NT2/D1 (cell line): ENCODE results near the gene SPTLC2.

Experiments used
- DNase-seq: peaks from one replicate; pipeline ENCODE4 v3.0.0-alpha.2; 2011; ENCODE audit warnings: low read depth, low spot score
- H3K27me3 ChIP-seq: 2 replicates; pipeline ENCODE4 v1.6.0; 2011; ENCODE audit warnings: mild to moderate bottlenecking; ENCODE audit not compliant: insufficient read length, insufficient read depth
- H3K36me3 ChIP-seq: 2 replicates; pipeline ENCODE4 v1.6.1; 2011; ENCODE audit warnings: mild to moderate bottlenecking, low read length, mixed read lengths; ENCODE audit not compliant: insufficient read depth, insufficient read length
- H3K4me1 ChIP-seq: 2 replicates; pipeline ENCODE4 v1.5.1; 2011; ENCODE audit not compliant: insufficient read depth, insufficient read length
- H3K4me3 ChIP-seq: 2 replicates; pipeline ENCODE4 v1.5.1; 2011; ENCODE audit warnings: low read depth; ENCODE audit not compliant: insufficient read length
- H3K9ac ChIP-seq: 2 replicates; pipeline ENCODE4 v1.6.0; 2011; ENCODE audit warnings: low read depth; ENCODE audit not compliant: insufficient read length
- H3K9me3 ChIP-seq: 2 replicates; pipeline ENCODE4 v1.5.1; 2011; ENCODE audit warnings: mild to moderate bottlenecking, low read length; ENCODE audit not compliant: insufficient read depth
- SUZ12 ChIP-seq: IDR thresholded peaks from 2 replicates; pipeline ENCODE4 v1.6.1; 2011; ENCODE audit not compliant: insufficient read length, insufficient read depth; ENCODE audit errors: extremely low read depth
- YY1 ChIP-seq: IDR thresholded peaks from 2 replicates; pipeline ENCODE4 v1.6.1; 2011; ENCODE audit not compliant: insufficient read length, insufficient read depth
- ZNF274 ChIP-seq: IDR thresholded peaks from 2 replicates; pipeline ENCODE4 v1.6.1; 2011; ENCODE audit warnings: mild to moderate bottlenecking, low read depth, low read length

SPTLC2 gene

DNA sequence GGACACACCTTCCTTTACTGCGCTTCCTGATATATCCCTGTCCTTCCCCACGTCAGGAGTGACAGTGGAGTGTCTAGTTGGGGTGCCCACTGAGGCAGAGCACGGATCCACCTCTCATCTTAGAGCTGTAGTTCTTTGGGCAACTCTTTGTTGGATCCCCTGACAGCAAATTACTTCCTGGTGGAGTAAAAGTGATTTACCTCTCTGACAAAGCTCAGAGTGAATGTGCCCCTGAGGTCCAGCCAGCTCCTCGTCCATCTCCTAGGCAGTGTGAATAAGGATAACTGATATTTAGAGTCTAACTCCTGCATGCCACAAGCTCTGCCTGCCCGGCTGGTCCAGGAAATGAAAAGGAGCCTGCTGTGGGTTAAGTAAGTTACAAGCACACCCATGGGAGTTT, 142.5 kb downstream of the SPTLC2 start:
- Histone ChIP-seq H3K9ac (no peak overlapping the region), H3K9me3 (no peaks in the 10 kb centered on the region), H3K27me3 (no peaks in the 10 kb centered on the region), H3K36me3 (peaks cover 13% of the 10 kb centered on the region), H3K4me1 (peaks cover 5% of the 10 kb centered on the region), H3K4me3 (no peak overlapping the region)
- DNase-seq: no peak
- TF ChIP-seq YY1: no peak
- TF ChIP-seq SUZ12: no peak
- no peak for TF ChIP-seq ZNF274

DNA sequence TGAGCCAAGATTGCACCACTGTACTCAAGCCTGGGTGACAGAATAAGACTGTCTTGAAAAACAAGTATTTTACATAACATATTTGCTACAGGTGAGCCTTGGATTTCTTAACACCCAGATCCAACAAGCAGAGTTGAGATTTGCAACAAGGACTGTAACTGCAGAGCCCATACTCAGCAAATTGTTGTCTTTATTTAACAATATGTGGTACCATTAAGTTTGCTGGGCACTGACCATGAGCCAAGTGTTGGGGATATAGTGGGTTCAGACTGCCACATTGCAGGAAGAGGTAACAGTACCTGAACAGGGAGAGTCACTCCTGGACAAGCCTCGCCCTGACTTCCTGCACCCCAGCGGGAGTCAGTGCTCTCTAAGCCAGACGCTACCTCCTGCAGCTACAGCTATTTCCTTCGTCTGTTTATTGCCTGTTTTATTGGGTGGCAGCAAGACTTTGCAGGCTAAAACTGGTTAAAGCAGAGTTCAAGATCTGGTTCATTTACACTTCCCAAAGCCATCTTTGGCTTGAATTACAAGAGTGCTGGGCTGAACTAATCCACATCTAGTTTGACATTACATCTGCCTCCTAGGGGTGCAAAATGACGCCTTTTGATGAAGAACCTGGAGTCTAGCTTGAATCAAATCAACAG, 146.1 kb downstream of the SPTLC2 start:
- Histone ChIP-seq H3K4me3 (no peak overlapping the region), H3K27me3 (no peaks in the 10 kb centered on the region), H3K36me3 (peaks cover 46% of the 10 kb centered on the region), H3K4me1 (peaks cover 5% of the 10 kb centered on the region), H3K9ac (no peak overlapping the region), H3K9me3 (no peaks in the 10 kb centered on the region)
- no peak for DNase-seq
- TF ChIP-seq YY1: no peak
- TF ChIP-seq ZNF274: no peak
- TF ChIP-seq SUZ12: no peak

- Histone ChIP-seq H3K4me1 (no peaks in the 10 kb centered on the region), H3K27me3 (no peaks in the 10 kb centered on the region), H3K9ac (no peak overlapping the region), H3K4me3 (no peak overlapping the region), H3K9me3 (no peaks in the 10 kb centered on the region), H3K36me3 (peaks cover 55% of the 10 kb centered on the region)
- TF ChIP-seq ZNF274: no peak
- TF ChIP-seq YY1: no peak
- TF ChIP-seq SUZ12: no peak
- DNase-seq: no peak
These were observed 146.9 kb downstream of the SPTLC2 start for GRCh38 chr14:77469539-77469938.

DNA sequence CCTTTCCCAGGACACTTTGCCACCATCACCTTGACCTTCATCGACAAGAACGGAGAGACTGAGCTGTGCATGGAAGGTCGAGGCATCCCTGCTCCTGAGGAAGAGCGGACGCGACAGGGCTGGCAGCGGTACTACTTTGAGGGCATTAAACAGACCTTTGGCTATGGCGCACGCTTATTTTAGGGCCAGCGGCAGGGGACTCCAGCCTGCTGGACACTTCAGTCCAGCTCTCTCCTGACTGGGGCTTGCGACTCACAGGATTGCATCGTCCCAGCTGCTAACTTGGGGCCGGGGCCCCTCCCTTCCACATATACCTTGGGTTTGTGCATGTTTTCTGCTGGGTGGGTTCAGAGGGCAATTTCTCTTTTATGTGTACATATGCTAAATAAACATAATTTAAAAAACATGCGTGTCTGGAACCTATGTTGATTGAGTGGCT, 147.4 kb downstream of the SPTLC2 start:
- Histone ChIP-seq H3K36me3 (peaks cover 59% of the 10 kb centered on the region), H3K4me3 (no peak overlapping the region), H3K27me3 (no peaks in the 10 kb centered on the region), H3K9ac (no peak overlapping the region), H3K9me3 (no peaks in the 10 kb centered on the region), H3K4me1 (no peaks in the 10 kb centered on the region)
- DNase-seq: no peak
- no peak for TF ChIP-seq ZNF274
- TF ChIP-seq YY1: no peak
- TF ChIP-seq SUZ12: no peak

DNA sequence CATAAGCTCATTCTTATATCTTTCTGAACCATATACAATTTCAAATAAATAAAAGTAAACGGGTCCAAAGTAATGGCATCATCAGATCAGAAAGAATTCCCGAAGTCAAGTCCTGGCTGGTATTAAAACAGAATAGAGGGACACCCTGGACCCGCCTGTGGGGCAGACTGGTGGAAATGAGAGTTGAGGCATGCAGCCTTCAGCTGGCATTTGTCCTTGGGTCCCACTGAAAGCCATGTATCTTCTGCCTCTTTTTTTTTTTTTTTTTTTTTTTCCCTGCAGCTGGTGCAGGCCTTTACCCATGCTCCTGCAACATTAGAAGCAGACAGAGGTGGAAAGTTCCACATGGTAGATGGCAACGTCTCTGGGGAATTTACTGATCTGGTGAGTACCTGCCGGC, 148.6 kb downstream of the SPTLC2 start:
- no peaks in the 10 kb centered on the region for H3K27me3 ChIP-seq
- H3K4me1 ChIP-seq: no peaks in the 10 kb centered on the region
- no peak for DNase-seq
- no peaks in the 10 kb centered on the region for H3K9me3 ChIP-seq
- no peak for TF ChIP-seq YY1
- TF ChIP-seq SUZ12: no peak
- no peak for TF ChIP-seq ZNF274
- H3K36me3 ChIP-seq: peaks cover 70% of the 10 kb centered on the region
- H3K4me3 ChIP-seq: no peak overlapping the region
- no peak overlapping the region for H3K9ac ChIP-seq

GRCh38 chr14:77459072-77459723, 157.2 kb downstream of the SPTLC2 start:
- Histone ChIP-seq H3K9ac (peak overlapping the region; percentile 98), H3K36me3 (peaks cover 45% of the 10 kb centered on the region)
- TF ChIP-seq ZNF274: no peak

DNA sequence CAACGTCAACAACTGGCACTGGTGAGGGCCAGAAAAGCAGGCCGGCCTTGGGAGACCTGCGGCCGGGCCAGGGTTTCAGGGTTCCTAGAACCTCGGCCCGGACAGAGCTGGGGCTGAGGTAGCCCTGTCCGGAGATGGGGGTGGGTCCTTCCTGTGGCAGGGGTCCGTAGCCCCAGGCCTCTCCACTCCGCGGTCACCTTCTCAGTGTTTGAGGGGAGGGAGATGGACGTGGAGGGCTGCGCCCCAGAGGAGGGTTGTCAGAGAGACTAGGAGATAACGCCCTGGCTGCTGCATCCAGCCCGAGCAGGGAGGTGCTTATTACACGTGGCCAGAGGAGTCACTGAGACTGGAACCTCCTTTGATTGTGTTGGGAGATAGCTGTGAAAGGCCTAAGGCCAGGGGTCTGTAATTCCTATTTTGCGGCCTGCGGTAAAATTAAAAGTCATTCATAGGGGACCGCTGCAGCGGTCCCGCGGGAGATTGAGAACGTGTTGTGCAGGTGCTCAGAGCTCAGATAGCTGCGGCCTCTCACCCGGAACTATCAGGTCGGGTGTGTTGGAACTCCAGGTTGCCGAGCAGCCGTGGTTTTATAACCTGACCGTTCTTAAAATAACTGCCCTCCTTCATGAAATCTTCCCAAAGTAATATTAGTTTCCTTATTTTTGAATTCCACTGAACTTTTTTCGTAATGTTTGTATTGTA, 158.0 kb downstream of the SPTLC2 start:
- TF ChIP-seq SUZ12: no peak
- no peak for TF ChIP-seq YY1
- no peak for TF ChIP-seq ZNF274
- Histone ChIP-seq H3K9ac (peak overlapping the region; percentile 98), H3K36me3 (peaks cover 41% of the 10 kb centered on the region), H3K4me1 (no peaks in the 10 kb centered on the region), H3K4me3 (peak overlapping the region; percentile 95), H3K9me3 (no peaks in the 10 kb centered on the region), H3K27me3 (no peaks in the 10 kb centered on the region)
- peak; percentile 3 for DNase-seq

More at GRCh38 chr14:77459072-77459723, 157.2 kb downstream of the SPTLC2 start:
- Histone ChIP-seq H3K4me3 (peak overlapping the region; percentile 95), H3K4me1 (no peaks in the 10 kb centered on the region), H3K9me3 (no peaks in the 10 kb centered on the region), H3K27me3 (no peaks in the 10 kb centered on the region)
- DNase-seq: peak; percentile 56
